Liver (tissue), 9 donors: ENCODE measurements around the gene RAB31. TPM values are rescaled to one million over a fixed set of nuclear protein-coding genes. Genes with fewer than 3 reads are reported as not detected.

Experiments
- DNase-seq: peaks from one replicate; pipeline ENCODE4 v3.0.0-alpha.2; 2017; ENCODE audit warnings: low spot score
- H3K27ac ChIP-seq, 2 donors: one replicate each; pipeline ENCODE4 v1.7.0; 2013; ENCODE audit warnings: inconsistent platforms in 2 of 2, low read length in 2 of 2, control low read depth in 1 of 2, low read depth in 1 of 2, mild to moderate bottlenecking in 1 of 2
- H3K27me3 ChIP-seq, 4 donors: one replicate each; pipeline versions ENCODE4 v1.6.1 to v1.7.0; 2013; ENCODE audit warnings: low read length in 3 of 4, inconsistent platforms in 1 of 4, mild to moderate bottlenecking in 1 of 4, moderate library complexity in 1 of 4; ENCODE audit not compliant: control insufficient read depth in 4 of 4, insufficient read depth in 4 of 4
- H3K36me3 ChIP-seq, 4 donors: one replicate each; pipeline versions ENCODE4 v1.6.1 to v1.7.0; 2013; ENCODE audit warnings: low read length in 3 of 4, mild to moderate bottlenecking in 3 of 4, low read depth in 1 of 4, moderate library complexity in 1 of 4; ENCODE audit not compliant: control insufficient read depth in 4 of 4, insufficient read depth in 3 of 4
- H3K4me1 ChIP-seq, 4 donors: one replicate each; pipeline versions ENCODE4 v1.6.1 to v1.7.0; 2013; ENCODE audit warnings: low read length in 3 of 4, mild to moderate bottlenecking in 3 of 4, moderate library complexity in 1 of 4; ENCODE audit not compliant: control insufficient read depth in 4 of 4, insufficient read depth in 4 of 4
- H3K4me3 ChIP-seq, 3 donors: one replicate each; pipeline versions ENCODE4 v1.6.1 to v1.7.0; 2013; ENCODE audit warnings: low read length in 3 of 3, control low read depth in 1 of 3, low read depth in 1 of 3, mild to moderate bottlenecking in 1 of 3
- H3K9ac ChIP-seq, 2 donors: one replicate each; pipeline ENCODE4 v1.7.0; 2013; ENCODE audit warnings: low read length in 2 of 2, mild to moderate bottlenecking in 2 of 2, moderate library complexity in 2 of 2, control low read depth in 1 of 2, low read depth in 1 of 2
- H3K9me3 ChIP-seq, 4 donors: one replicate each; pipeline versions ENCODE4 v1.6.1 to v1.7.0; 2013; ENCODE audit warnings: low read length in 3 of 4; ENCODE audit not compliant: control insufficient read depth in 4 of 4
- FOXA1 ChIP-seq: IDR thresholded peaks from 2 replicates; pipeline ENCODE4 v1.6.1; 2016; ENCODE audit warnings: antibody characterized with exemption
- FOXA2 ChIP-seq: IDR thresholded peaks from 2 replicates; pipeline ENCODE4 v1.6.1; 2016; ENCODE audit warnings: antibody characterized with exemption
- GABPA ChIP-seq, 2 donors: IDR thresholded peaks in 1 of 2; conservative IDR thresholded peaks in 1 of 2; 2 replicates each; pipeline ENCODE4 v1.6.1; 2016; ENCODE audit warnings: antibody characterized with exemption in 2 of 2, mild to moderate bottlenecking in 1 of 2, moderate library complexity in 1 of 2
- HNF4A ChIP-seq, 2 donors: conservative IDR thresholded peaks; 2 replicates each; pipeline ENCODE4 v1.6.1; 2016; ENCODE audit warnings: antibody characterized with exemption in 2 of 2, mild to moderate bottlenecking in 2 of 2
- HNF4G ChIP-seq: IDR thresholded peaks from 2 replicates; pipeline ENCODE4 v1.6.1; 2016; ENCODE audit warnings: antibody characterized with exemption
- JUND ChIP-seq, 2 donors: IDR thresholded peaks; 2 replicates each; pipeline ENCODE4 v1.6.1; 2016; ENCODE audit warnings: antibody characterized with exemption in 2 of 2
- NR2F2 ChIP-seq: IDR thresholded peaks from 2 replicates; pipeline ENCODE4 v1.6.1; 2016; ENCODE audit warnings: antibody characterized with exemption
- RAD21 ChIP-seq, 2 donors: IDR thresholded peaks; 2 replicates each; pipeline ENCODE4 v1.6.1; 2016; ENCODE audit warnings: antibody characterized with exemption in 2 of 2, mild to moderate bottlenecking in 2 of 2
- REST ChIP-seq: IDR thresholded peaks from 2 replicates; pipeline ENCODE4 v1.6.1; 2016; ENCODE audit warnings: antibody characterized with exemption, mild to moderate bottlenecking
- RXRA ChIP-seq, 2 donors: IDR thresholded peaks; 2 replicates each; pipeline ENCODE4 v1.6.1; 2017 to 2018; ENCODE audit warnings: antibody characterized with exemption in 2 of 2, mild to moderate bottlenecking in 1 of 2
- SP1 ChIP-seq: IDR thresholded peaks from 2 replicates; pipeline ENCODE4 v1.6.1; 2018; ENCODE audit warnings: antibody characterized with exemption, mild to moderate bottlenecking
- TAF1 ChIP-seq: conservative IDR thresholded peaks from 2 replicates; pipeline ENCODE4 v1.6.1; 2016; ENCODE audit warnings: antibody characterized with exemption, mild to moderate bottlenecking
- YY1 ChIP-seq: IDR thresholded peaks from 2 replicates; pipeline ENCODE4 v1.6.1; 2016; ENCODE audit warnings: antibody characterized with exemption, mild to moderate bottlenecking
- ZBTB33 ChIP-seq: IDR thresholded peaks from 2 replicates; pipeline ENCODE4 v1.6.1; 2016; ENCODE audit warnings: antibody characterized with exemption
- WGBS: extraction: QIAGEN DNeasy Blood & Tissue Kit; methylation state at CpG from one replicate; pipeline ENCODE4 v1.1.7; 2013; 5-methylcytosine and 5-hydroxymethylcytosine counted together
- polyA plus RNA-seq, 2 donors: library from polyadenylated mRNA; stranded (reverse) in 1 of 2; unstranded in 1 of 2; fragments of 200-250 nt in 1 of 2; fragments of >200 nt in 1 of 2; fragmentation: Nextera tagmentation in 1 of 2; extraction: Ambion mirVana in 1 of 2; gene quantifications; one replicate each; pipeline versions ENCODE4 v1.2.1 to v1.2.3, GENCODE V29; 2013 to 2015
- total RNA-seq, 2 donors: library from RNA; depleted of rRNA; stranded (reverse); fragments of >200 nt; gene quantifications; one replicate each; pipeline ENCODE4 v1.2.3, GENCODE V29; 2014
- TF ChIP-seq, protein P1 (sequence below): IDR thresholded peaks from 2 replicates; pipeline ENCODE4 v1.6.1; 2016; ENCODE audit warnings: antibody characterized with exemption
- donor health status: healthy.
- donor health status: healthy.
- donor health status: healthy.
- donor health status: healthy.
- donor health status: healthy.

The RAB31 gene
- total and polyA plus RNA-seq, 4 donors, result 3.6 to 12.8 (median 9.7) TPM

- TF ChIP-seq ZBTB33 (no peak), FOXA2 (no peak), HNF4A (conservative IDR thresholded peaks at IDR 0.05) (no peak), TAF1 (no peak), JUND (IDR thresholded peaks at IDR 0.05) (no peak)
- TF ChIP-seq, protein P1, sequence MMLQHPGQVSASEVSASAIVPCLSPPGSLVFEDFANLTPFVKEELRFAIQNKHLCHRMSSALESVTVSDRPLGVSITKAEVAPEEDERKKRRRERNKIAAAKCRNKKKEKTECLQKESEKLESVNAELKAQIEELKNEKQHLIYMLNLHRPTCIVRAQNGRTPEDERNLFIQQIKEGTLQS, result no peak
Observed at GRCh38 chr18:9803063-9803697, 95.1 kb downstream of the RAB31 start (continued).

- no peaks in the 10 kb centered on the region for H3K36me3 ChIP-seq
- peaks cover 0 to 2% (median 0%) of the 10 kb centered on the region in 4 donors for H3K9me3 ChIP-seq
- H3K4me1 ChIP-seq, result no peaks in the 10 kb centered on the region
- 65% methylated on average over 19 of the region's 19 CpGs for WGBS
- no peak overlapping the region for H3K27ac ChIP-seq
- H3K4me3 ChIP-seq, result no peak overlapping the region
- no peaks in the 10 kb centered on the region for H3K27me3 ChIP-seq
- no peak for TF ChIP-seq RXRA (IDR thresholded peaks at IDR 0.05)
- no peak for TF ChIP-seq GABPA (IDR thresholded peaks at IDR 0.05 in 1 of 2, conservative IDR thresholded peaks at IDR 0.05 in 1 of 2)
- no peak for TF ChIP-seq NR2F2
- TF ChIP-seq REST, result no peak
- TF ChIP-seq RAD21 (IDR thresholded peaks at IDR 0.05), result no peak
- no peak for TF ChIP-seq FOXA1
- TF ChIP-seq HNF4A (conservative IDR thresholded peaks at IDR 0.05), result no peak
- no peak for TF ChIP-seq SP1
- TF ChIP-seq YY1, result no peak
- TF ChIP-seq, protein P1, result no peak
- no peak for TF ChIP-seq HNF4G
- peak; percentile 72 for DNase-seq
- no peak overlapping the region for H3K9ac ChIP-seq
Observed at GRCh38 chr18:9803698-9804516, 95.8 kb downstream of the RAB31 start.
